ENCODE results near the gene VSX1.

- no peak for TF ChIP-seq REST (IDR thresholded peaks at IDR 0.05)
- no peak for TF ChIP-seq CTCF (IDR thresholded peaks at IDR 0.05; ENCODE audit: low read depth, low read length, missing input control)
- TF ChIP-seq GABPA (IDR thresholded peaks at IDR 0.05 in 1 of 2, conservative IDR thresholded peaks at IDR 0.05 in 1 of 2), result no peak
- no peak for TF ChIP-seq TAF1 (conservative IDR thresholded peaks at IDR 0.05)
- TF ChIP-seq ATF3 (IDR thresholded peaks at IDR 0.05), result no peak
- TF ChIP-seq YY1 (IDR thresholded peaks at IDR 0.05), result no peak
- no peak for TF ChIP-seq MAX (IDR thresholded peaks at IDR 0.05)
- TF ChIP-seq ZBTB33 (IDR thresholded peaks at IDR 0.05), result no peak
- TF ChIP-seq FOXA2 (IDR thresholded peaks at IDR 0.05), result no peak
Measured at GRCh38 chr20:25058847-25059810, 22.8 kb downstream of the VSX1 start.
